Activated CD8-positive, alpha-beta T cell treated with anti-CD3 and anti-CD28 coated beads for 36 hours (primary cell): Measurements from ENCODE around the gene TNFAIP8L3. TPM values are rescaled to one million over a fixed set of nuclear protein-coding genes. Genes with fewer than 3 reads are reported as not detected.

Source experiments
- ATAC-seq: fragments of 200-7000 bp; cut with Tn5 transposase; one replicate; pipeline ENCODE4 v1.10.0; 2021; ENCODE audit warnings: mild to moderate bottlenecking, moderate library complexity
- CTCF ChIA-PET: fragments of 350-600 bp; sonication (Branson Sonifier 250); formaldehyde crosslinking; loops from one replicate; lab custom pipeline; 2021; ENCODE audit warnings: antibody characterized with exemption; lab: Charles Lee
- POLR2A ChIA-PET: fragments of 350-600 bp; sonication (Branson Sonifier 250); formaldehyde crosslinking; loops from one replicate; lab custom pipeline; 2021; ENCODE audit warnings: antibody characterized with exemption; lab: Charles Lee
- DNase-seq: peaks from one replicate; pipeline ENCODE4 v3.0.0-alpha.2; 2020
- H3K27ac Mint-ChIP-seq: one replicate; pipeline ENCODE4 v1.8.0; 2021; ENCODE audit warnings: mild to moderate bottlenecking, mixed read lengths
- H3K27me3 Mint-ChIP-seq: one replicate; pipeline ENCODE4 v1.8.0; 2021; ENCODE audit warnings: mixed read lengths
- H3K36me3 Mint-ChIP-seq: one replicate; pipeline ENCODE4 v1.8.0; 2021; ENCODE audit warnings: low read depth, mixed read lengths
- H3K4me1 Mint-ChIP-seq: one replicate; pipeline ENCODE4 v1.8.0; 2021; ENCODE audit warnings: low read depth, mixed read lengths
- H3K4me3 Mint-ChIP-seq: one replicate; pipeline ENCODE4 v1.8.0; 2021; ENCODE audit warnings: mild to moderate bottlenecking, moderate library complexity, mixed read lengths
- H3K9me3 Mint-ChIP-seq: one replicate; pipeline ENCODE4 v1.8.0; 2021; ENCODE audit warnings: mixed read lengths
- CTCF ChIP-seq: fragments of 200-600 bp; IDR thresholded peaks from one replicate; pipeline ENCODE4 v1.8.0; 2022; ENCODE audit warnings: antibody characterized with exemption, mild to moderate bottlenecking
- intact Hi-C: fragments of 100-400 bp; cut with micrococcal nuclease; formaldehyde crosslinking; loops from one replicate; pipeline ENCODE4 v1.10.0; 2022
- total RNA-seq, 2 experiments: library from RNA; stranded (reverse); gene quantifications; one replicate each; pipeline ENCODE4 v1.2.3, GENCODE V29; 2021

Gene TNFAIP8L3
- total RNA-seq, 2 experiments from 2014 or later: 0.14 TPM; not detected in 1

DNA sequence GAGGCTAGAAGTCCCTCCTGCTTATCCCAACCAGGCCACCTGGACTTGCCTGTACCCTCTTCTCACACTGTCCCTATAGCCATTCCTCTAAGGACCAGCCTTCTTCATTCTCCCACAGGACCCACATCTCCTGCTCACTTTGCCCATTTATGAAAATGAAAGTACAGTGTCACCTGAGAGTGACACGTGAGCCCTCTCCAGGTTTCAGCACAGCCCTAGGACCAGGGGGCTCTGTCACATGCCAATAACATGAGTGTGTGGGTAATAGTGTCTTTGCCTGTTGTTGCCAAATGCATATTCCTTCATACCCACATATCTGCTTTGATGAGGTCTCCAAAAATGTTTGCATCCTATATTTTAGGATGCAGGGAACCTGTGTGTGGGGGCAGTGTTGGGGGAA is 42.3 kb upstream of the TNFAIP8L3 start:
- Mint-ChIP-seq H3K27ac (no peak overlapping the region), H3K4me3 (no peak overlapping the region), H3K36me3 (no peaks in the 10 kb centered on the region), H3K27me3 (peaks cover 11% of the 10 kb centered on the region), H3K4me1 (no peaks in the 10 kb centered on the region), H3K9me3 (no peaks in the 10 kb centered on the region)
- no peak for TF ChIP-seq CTCF
- ChIA-PET CTCF (interaction anchor here (1.7 kb wide), 1 partner anchor 14 kb away, joined by 4 read pairs; no protein-coding TSS in a partner anchor), POLR2A (no interaction called here)
- intact Hi-C loops: no loop called here
- DNase-seq: no peak
- ATAC-seq: no peak

- Mint-ChIP-seq H3K36me3 (no peaks in the 10 kb centered on the region), H3K4me3 (no peak overlapping the region), H3K4me1 (no peaks in the 10 kb centered on the region), H3K9me3 (no peaks in the 10 kb centered on the region), H3K27me3 (peaks cover 5% of the 10 kb centered on the region), H3K27ac (no peak overlapping the region)
- no peak for ATAC-seq
- ChIA-PET CTCF (interaction anchor here (0.9 to 2.2 kb wide), 2 partner anchors 28 to 57 kb away, joined by 5 to 8 read pairs; no protein-coding TSS in a partner anchor), POLR2A (no interaction called here)
- no peak for DNase-seq
- TF ChIP-seq CTCF: no peak
- intact Hi-C loops: no loop called here
Measured at GRCh38 chr15:51135276-51135675, 40.6 kb upstream of the TNFAIP8L3 start.

- no peaks in the 10 kb centered on the region for H3K9me3 Mint-ChIP-seq
- no peak for TF ChIP-seq CTCF
- no peak for DNase-seq
- H3K4me3 Mint-ChIP-seq: no peak overlapping the region
- no peak for ATAC-seq
- no peaks in the 10 kb centered on the region for H3K4me1 Mint-ChIP-seq
- ChIA-PET CTCF (interaction anchor here (0.9 to 2.2 kb wide), 2 partner anchors 29 to 58 kb away, joined by 5 to 8 read pairs; no protein-coding TSS in a partner anchor), POLR2A (no interaction called here)
- no peaks in the 10 kb centered on the region for H3K36me3 Mint-ChIP-seq
- H3K27ac Mint-ChIP-seq: no peak overlapping the region
- H3K27me3 Mint-ChIP-seq: peaks cover 5% of the 10 kb centered on the region
- intact Hi-C loops: no loop called here
Measured at GRCh38 chr15:51134416-51135199, 39.9 kb upstream of the TNFAIP8L3 start.

DNA sequence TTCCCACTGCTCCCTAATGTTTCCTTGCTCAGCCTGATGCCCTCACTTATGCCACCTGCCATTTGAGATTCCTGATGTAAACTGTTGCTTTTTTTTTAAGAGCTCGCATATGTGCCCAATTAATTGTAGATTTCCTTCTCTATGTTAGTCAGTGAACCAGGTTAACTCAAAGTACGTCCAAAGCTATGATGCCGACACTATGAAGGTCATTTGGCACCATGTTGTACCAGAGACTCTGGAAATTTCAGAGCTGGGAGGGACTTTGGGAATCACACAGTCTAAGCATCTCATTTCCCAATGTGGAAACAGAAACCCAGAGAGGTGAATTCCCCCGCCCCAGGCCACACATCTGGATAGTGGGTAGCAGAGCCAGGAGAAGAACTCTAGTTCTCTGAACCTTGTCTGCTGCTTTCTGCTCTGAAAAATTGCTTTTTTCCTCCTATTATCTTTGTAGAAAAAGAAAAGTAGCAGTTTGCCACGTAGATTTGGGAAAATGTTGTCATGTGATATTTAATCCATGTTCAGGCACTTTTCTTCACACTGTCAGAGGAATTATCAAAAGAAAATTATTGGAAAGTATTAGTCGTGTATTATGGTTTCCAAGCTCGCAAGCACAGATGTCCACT is 38.5 kb upstream of the TNFAIP8L3 start:
- ATAC-seq (no peak), DNase-seq (no peak)
- no peak overlapping the region for H3K4me3 Mint-ChIP-seq
- ChIA-PET CTCF (interaction anchor here (0.9 to 1.5 kb wide), 7 partner anchors 9 to 60 kb away, joined by 3 to 5 read pairs (median 3); no protein-coding TSS in a partner anchor), POLR2A (no interaction called here)
- intact Hi-C loops: no loop called here
- H3K27me3 Mint-ChIP-seq: peaks cover 3% of the 10 kb centered on the region
- peak; percentile 47 for TF ChIP-seq CTCF
- H3K9me3 Mint-ChIP-seq: no peaks in the 10 kb centered on the region
- H3K4me1 Mint-ChIP-seq: no peaks in the 10 kb centered on the region
- H3K36me3 Mint-ChIP-seq: no peaks in the 10 kb centered on the region
- H3K27ac Mint-ChIP-seq: no peak overlapping the region
